Measurements from ENCODE around the gene PIPOX.
"Not testable (repeated sequence)": the region's sequence is repeated elsewhere in the genome, so short reads cannot be mapped to it uniquely, and the experiment has no call there.

PIPOX gene

GRCh38 chr17:29084541-29085146 lies 41.7 kb downstream of the PIPOX start:
- no peak for TF ChIP-seq EZH2 (IDR thresholded peaks at IDR 0.05; ENCODE audit: borderline replicate concordance, low read length)
- H3K4me2 ChIP-seq (ENCODE audit: low read length) = no peak overlapping the region
- no peak overlapping the region for H3K27ac ChIP-seq (ENCODE audit: low read depth, low read length, poor library complexity, severe bottlenecking)
- no peak overlapping the region for H2AFZ ChIP-seq (ENCODE audit: low read length)
- no peak overlapping the region for H3K9ac ChIP-seq (ENCODE audit: low read length)
- H3F3A ChIP-seq (ENCODE audit: insufficient read depth, low read length) = no peaks in the 10 kb centered on the region
- H3K9me3 ChIP-seq (ENCODE audit: low read length) = no peaks in the 10 kb centered on the region
- no peaks in the 10 kb centered on the region for H3K27me3 ChIP-seq (ENCODE audit: insufficient read depth, low read length)
- H4K20me1 ChIP-seq (ENCODE audit: insufficient read depth, low read length) = no peaks in the 10 kb centered on the region
- no peaks in the 10 kb centered on the region for H3K9me2 ChIP-seq (ENCODE audit: low read depth, low read length)
- no peaks in the 10 kb centered on the region for H3K79me2 ChIP-seq (ENCODE audit: insufficient read depth, low read length)
- H3K4me1 ChIP-seq (ENCODE audit: insufficient read depth, low read length, severe bottlenecking) = no peaks in the 10 kb centered on the region
- H3K4me3 ChIP-seq (ENCODE audit: low read depth, low read length, poor library complexity, severe bottlenecking) = no peak overlapping the region
- H3K36me3 ChIP-seq (ENCODE audit: insufficient read depth, low read length) = peaks cover 49% of the 10 kb centered on the region

DNA sequence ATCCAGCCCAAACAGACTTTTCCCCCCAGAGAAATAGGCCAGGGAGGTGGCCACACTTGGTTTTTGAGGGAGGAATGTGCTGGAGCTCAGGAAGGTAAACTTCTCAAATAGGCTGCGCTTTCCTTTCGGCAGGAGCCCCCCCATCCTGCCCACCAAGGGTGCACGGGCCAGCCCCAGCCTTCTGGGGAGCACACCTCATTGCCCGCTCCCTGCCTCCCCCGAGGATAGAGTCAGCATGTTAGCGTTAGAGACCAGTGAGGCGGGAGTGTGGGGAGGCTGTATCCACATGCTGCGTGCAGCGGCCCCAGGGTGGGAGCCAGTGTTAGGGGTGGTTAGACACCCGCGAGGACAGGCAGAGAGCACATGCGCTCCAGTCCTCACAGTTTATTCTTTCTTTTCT lies 42.3 kb downstream of the PIPOX start:
- Histone ChIP-seq H3K9ac (ENCODE audit: low read length) (no peak overlapping the region), H3K36me3 (ENCODE audit: insufficient read depth, low read length) (peaks cover 51% of the 10 kb centered on the region; the same call in 1 of the 2 replicates), H3K4me3 (ENCODE audit: low read depth, low read length, poor library complexity, severe bottlenecking) (no peak overlapping the region), H3K27me3 (ENCODE audit: insufficient read depth, low read length) (no peaks in the 10 kb centered on the region), H3K27ac (ENCODE audit: low read depth, low read length, poor library complexity, severe bottlenecking) (no peak overlapping the region), H3K9me2 (ENCODE audit: low read depth, low read length) (no peaks in the 10 kb centered on the region), H3K9me3 (ENCODE audit: low read length) (no peaks in the 10 kb centered on the region), H3K4me1 (ENCODE audit: insufficient read depth, low read length, severe bottlenecking) (no peaks in the 10 kb centered on the region), H3K79me2 (ENCODE audit: insufficient read depth, low read length) (no peaks in the 10 kb centered on the region), H4K20me1 (ENCODE audit: insufficient read depth, low read length) (no peaks in the 10 kb centered on the region), H3F3A (ENCODE audit: insufficient read depth, low read length) (no peaks in the 10 kb centered on the region), H3K4me2 (ENCODE audit: low read length) (no peak overlapping the region), H2AFZ (ENCODE audit: low read length) (no peak overlapping the region)
- TF ChIP-seq EZH2 (IDR thresholded peaks at IDR 0.05; ENCODE audit: borderline replicate concordance, low read length) = no peak
- TF ChIP-seq, protein P1, sequence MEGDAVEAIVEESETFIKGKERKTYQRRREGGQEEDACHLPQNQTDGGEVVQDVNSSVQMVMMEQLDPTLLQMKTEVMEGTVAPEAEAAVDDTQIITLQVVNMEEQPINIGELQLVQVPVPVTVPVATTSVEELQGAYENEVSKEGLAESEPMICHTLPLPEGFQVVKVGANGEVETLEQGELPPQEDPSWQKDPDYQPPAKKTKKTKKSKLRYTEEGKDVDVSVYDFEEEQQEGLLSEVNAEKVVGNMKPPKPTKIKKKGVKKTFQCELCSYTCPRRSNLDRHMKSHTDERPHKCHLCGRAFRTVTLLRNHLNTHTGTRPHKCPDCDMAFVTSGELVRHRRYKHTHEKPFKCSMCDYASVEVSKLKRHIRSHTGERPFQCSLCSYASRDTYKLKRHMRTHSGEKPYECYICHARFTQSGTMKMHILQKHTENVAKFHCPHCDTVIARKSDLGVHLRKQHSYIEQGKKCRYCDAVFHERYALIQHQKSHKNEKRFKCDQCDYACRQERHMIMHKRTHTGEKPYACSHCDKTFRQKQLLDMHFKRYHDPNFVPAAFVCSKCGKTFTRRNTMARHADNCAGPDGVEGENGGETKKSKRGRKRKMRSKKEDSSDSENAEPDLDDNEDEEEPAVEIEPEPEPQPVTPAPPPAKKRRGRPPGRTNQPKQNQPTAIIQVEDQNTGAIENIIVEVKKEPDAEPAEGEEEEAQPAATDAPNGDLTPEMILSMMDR (IDR thresholded peaks at IDR 0.05; ENCODE audit: low read length) = no peak

DNA sequence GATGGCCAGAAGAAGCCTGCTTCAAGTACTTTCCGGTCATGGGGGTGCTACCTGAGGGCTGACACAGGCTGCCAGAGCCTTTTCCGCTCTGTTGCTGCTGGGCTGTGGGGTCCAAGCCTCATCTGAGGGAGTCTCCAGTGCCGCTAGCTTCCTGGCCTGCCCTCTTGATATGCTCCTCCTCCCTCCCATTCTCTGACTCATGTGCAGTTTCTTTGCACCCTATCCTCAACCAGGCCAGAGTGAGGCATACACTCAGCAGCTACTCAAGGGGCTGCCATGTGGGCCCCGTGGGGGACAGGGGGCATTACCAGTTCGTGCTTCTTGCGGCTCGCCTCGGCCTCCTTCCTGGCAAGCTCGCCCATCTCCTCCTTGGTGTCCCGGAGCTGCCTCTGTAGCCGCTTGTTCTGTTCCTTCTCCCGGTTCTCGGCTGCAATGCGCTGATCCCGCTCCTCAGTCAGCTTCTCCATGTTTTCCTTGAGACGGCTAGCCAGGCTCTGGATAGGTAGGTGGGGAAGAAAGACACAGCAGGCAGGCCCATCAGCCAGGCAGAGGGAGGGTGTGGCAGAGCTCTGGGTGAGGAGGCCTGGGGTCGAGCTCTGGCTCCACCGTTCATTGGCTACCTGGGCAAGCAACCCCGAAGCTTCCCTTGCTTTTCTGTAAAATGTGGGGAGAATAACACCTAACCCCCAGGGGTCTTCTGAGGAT lies 43.8 kb downstream of the PIPOX start:
- TF ChIP-seq, protein P1 (IDR thresholded peaks at IDR 0.05; ENCODE audit: low read length) = no peak
- TF ChIP-seq EZH2 (IDR thresholded peaks at IDR 0.05; ENCODE audit: borderline replicate concordance, low read length) = no peak
- Histone ChIP-seq H3F3A (ENCODE audit: insufficient read depth, low read length) (no peaks in the 10 kb centered on the region), H3K27me3 (ENCODE audit: insufficient read depth, low read length) (no peaks in the 10 kb centered on the region), H3K9ac (ENCODE audit: low read length) (no peak overlapping the region), H3K36me3 (ENCODE audit: insufficient read depth, low read length) (peaks cover 62% of the 10 kb centered on the region), H3K4me3 (ENCODE audit: low read depth, low read length, poor library complexity, severe bottlenecking) (no peak overlapping the region), H3K9me3 (ENCODE audit: low read length) (no peaks in the 10 kb centered on the region), H3K9me2 (ENCODE audit: low read depth, low read length) (no peaks in the 10 kb centered on the region), H4K20me1 (ENCODE audit: insufficient read depth, low read length) (no peaks in the 10 kb centered on the region), H2AFZ (ENCODE audit: low read length) (no peak overlapping the region), H3K79me2 (ENCODE audit: insufficient read depth, low read length) (no peaks in the 10 kb centered on the region), H3K4me1 (ENCODE audit: insufficient read depth, low read length, severe bottlenecking) (no peaks in the 10 kb centered on the region), H3K27ac (ENCODE audit: low read depth, low read length, poor library complexity, severe bottlenecking) (no peak overlapping the region), H3K4me2 (ENCODE audit: low read length) (no peak overlapping the region)

- not testable (repeated sequence) for H3K27me3 ChIP-seq (ENCODE audit: insufficient read depth, low read length); H3K9me2 ChIP-seq (ENCODE audit: low read depth, low read length); H3K4me3 ChIP-seq (ENCODE audit: low read depth, low read length, poor library complexity, severe bottlenecking); H3K4me2 ChIP-seq (ENCODE audit: low read length); H2AFZ ChIP-seq (ENCODE audit: low read length); H3K4me1 ChIP-seq (ENCODE audit: insufficient read depth, low read length, severe bottlenecking); H3K27ac ChIP-seq (ENCODE audit: low read depth, low read length, poor library complexity, severe bottlenecking); H3K9ac ChIP-seq (ENCODE audit: low read length); H4K20me1 ChIP-seq (ENCODE audit: insufficient read depth, low read length); H3K9me3 ChIP-seq (ENCODE audit: low read length); H3K79me2 ChIP-seq (ENCODE audit: insufficient read depth, low read length); H3F3A ChIP-seq (ENCODE audit: insufficient read depth, low read length)
- H3K36me3 ChIP-seq (ENCODE audit: insufficient read depth, low read length) = peaks cover 78% of the 10 kb centered on the region
Observed at GRCh38 chr17:29088782-29089181, 45.8 kb downstream of the PIPOX start.
